Measurements from ENCODE around the gene LTBP3.

LTBP3 gene

GRCh38 chr11:65549096-65549495 is 9.1 kb downstream of the LTBP3 start:
- peak overlapping the region in 1 of 2 donors; percentile 49 for H3K4me3 Mint-ChIP-seq
- H3K27ac Mint-ChIP-seq: no peak overlapping the region
- H3K36me3 Mint-ChIP-seq (ENCODE audit: insufficient read depth): peaks cover 20% of the 10 kb centered on the region
- no peak for ATAC-seq (replicated peaks)
- peaks cover 44 to 51% of the 10 kb centered on the region in 2 donors for H3K4me1 Mint-ChIP-seq (ENCODE audit: low read depth in 2 of 2)
- no peaks in the 10 kb centered on the region for H3K27me3 Mint-ChIP-seq
- H3K9me3 Mint-ChIP-seq: no peaks in the 10 kb centered on the region
- DNase-seq: no peak

GRCh38 chr11:65548395-65548794 is 9.8 kb downstream of the LTBP3 start:
- DNase-seq (no peak), ATAC-seq (replicated peaks) (no peak)
- no peaks in the 10 kb centered on the region for H3K9me3 Mint-ChIP-seq
- H3K27ac Mint-ChIP-seq: peak overlapping the region; percentile 87 to 94
- H3K4me1 Mint-ChIP-seq (ENCODE audit: low read depth in 2 of 2): peaks cover 48 to 53% of the 10 kb centered on the region in 2 donors
- H3K27me3 Mint-ChIP-seq: no peaks in the 10 kb centered on the region
- peaks cover 20% of the 10 kb centered on the region for H3K36me3 Mint-ChIP-seq (ENCODE audit: insufficient read depth)
- peak overlapping the region; percentile 31 to 85 for H3K4me3 Mint-ChIP-seq

- ATAC-seq (replicated peaks) (peak; percentile 23), DNase-seq (peak in 2 of 3 experiments; percentile 56 to 64)
- Mint-ChIP-seq H3K4me1 (ENCODE audit: low read depth in 2 of 2) (peaks cover 46 to 49% of the 10 kb centered on the region in 2 donors), H3K4me3 (peak overlapping the region; percentile 83 to 85), H3K27me3 (no peaks in the 10 kb centered on the region), H3K36me3 (ENCODE audit: insufficient read depth) (peaks cover 18% of the 10 kb centered on the region), H3K27ac (peak overlapping the region; percentile 94 to 95), H3K9me3 (no peaks in the 10 kb centered on the region)
These were observed 10.6 kb downstream of the LTBP3 start for GRCh38 chr11:65547446-65548125.

DNA sequence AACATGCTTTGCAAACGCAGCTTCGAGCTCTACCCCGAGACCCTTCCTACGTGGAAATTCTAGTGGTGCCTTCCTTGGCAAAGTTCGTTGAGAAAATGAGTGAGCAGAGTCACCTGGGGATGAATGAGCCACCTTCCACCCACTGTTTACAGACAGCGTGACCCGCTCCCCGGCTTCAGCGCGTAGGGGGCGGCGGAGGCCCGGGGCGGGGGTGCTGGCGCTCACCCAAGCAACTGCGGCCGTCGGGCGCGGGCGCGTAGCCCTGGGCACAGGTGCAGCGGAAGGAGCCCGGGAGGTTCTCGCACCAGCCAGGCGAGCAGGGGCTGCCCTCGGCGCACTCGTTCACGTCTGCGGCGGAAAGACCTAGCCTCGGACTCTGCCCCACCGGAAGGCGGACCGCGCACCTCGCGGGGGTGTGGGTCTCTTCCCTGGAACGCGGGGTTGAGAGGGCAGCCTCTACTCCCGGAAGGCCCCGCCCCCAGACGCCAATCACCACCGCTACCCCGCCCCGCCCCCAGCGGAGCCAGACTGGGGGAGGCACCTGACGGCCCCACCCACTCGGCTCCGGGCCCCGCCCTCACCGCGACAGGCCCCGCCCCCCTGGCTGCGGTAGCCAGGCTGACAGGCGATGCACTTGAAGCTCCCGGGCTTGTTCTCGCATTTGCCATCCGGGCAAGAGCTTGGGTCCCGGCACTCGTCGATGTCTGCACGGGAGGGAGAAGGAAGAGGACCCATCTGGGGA is 11.8 kb downstream of the LTBP3 start:
- DNase-seq (peak; percentile 99 to 100 (median 99)), ATAC-seq (replicated peaks) (peak; percentile 83)
- peak overlapping the region; percentile 94 to 95 for H3K27ac Mint-ChIP-seq
- peaks cover 16% of the 10 kb centered on the region for H3K36me3 Mint-ChIP-seq (ENCODE audit: insufficient read depth)
- no peaks in the 10 kb centered on the region for H3K9me3 Mint-ChIP-seq
- H3K4me1 Mint-ChIP-seq (ENCODE audit: low read depth in 2 of 2): peaks cover 36 to 43% of the 10 kb centered on the region in 2 donors
- H3K4me3 Mint-ChIP-seq: peak overlapping the region; percentile 83 to 85
- H3K27me3 Mint-ChIP-seq: no peaks in the 10 kb centered on the region

GRCh38 chr11:65545853-65546216 is 12.3 kb downstream of the LTBP3 start:
- Mint-ChIP-seq H3K9me3 (no peaks in the 10 kb centered on the region), H3K36me3 (ENCODE audit: insufficient read depth) (peaks cover 13% of the 10 kb centered on the region), H3K27me3 (no peaks in the 10 kb centered on the region), H3K27ac (peak overlapping the region; percentile 94 to 95), H3K4me3 (peak overlapping the region; percentile 83 to 85), H3K4me1 (ENCODE audit: low read depth in 2 of 2) (peaks cover 35 to 42% of the 10 kb centered on the region in 2 donors)
- ATAC-seq (replicated peaks) (no peak), DNase-seq (no peak)

GRCh38 chr11:65542738-65543390 is 15.3 kb downstream of the LTBP3 start:
- DNase-seq: no peak
- Mint-ChIP-seq H3K4me3 (no peak overlapping the region), H3K27me3 (no peaks in the 10 kb centered on the region), H3K27ac (peak overlapping the region; percentile 22 to 27), H3K4me1 (ENCODE audit: low read depth in 2 of 2) (peaks cover 27 to 32% of the 10 kb centered on the region in 2 donors), H3K9me3 (no peaks in the 10 kb centered on the region), H3K36me3 (ENCODE audit: insufficient read depth) (peaks cover 22% of the 10 kb centered on the region)
- no peak for ATAC-seq (replicated peaks)

- Mint-ChIP-seq H3K27me3 (no peaks in the 10 kb centered on the region), H3K4me3 (peak overlapping the region; percentile 77 to 78), H3K4me1 (ENCODE audit: low read depth in 2 of 2) (peaks cover 19 to 23% of the 10 kb centered on the region in 2 donors), H3K36me3 (ENCODE audit: insufficient read depth) (peaks cover 22% of the 10 kb centered on the region), H3K27ac (peak overlapping the region; percentile 30 to 83), H3K9me3 (no peaks in the 10 kb centered on the region)
- no peak for ATAC-seq (replicated peaks)
- DNase-seq: no peak
These were observed 16.8 kb downstream of the LTBP3 start for GRCh38 chr11:65541093-65541982.

DNA sequence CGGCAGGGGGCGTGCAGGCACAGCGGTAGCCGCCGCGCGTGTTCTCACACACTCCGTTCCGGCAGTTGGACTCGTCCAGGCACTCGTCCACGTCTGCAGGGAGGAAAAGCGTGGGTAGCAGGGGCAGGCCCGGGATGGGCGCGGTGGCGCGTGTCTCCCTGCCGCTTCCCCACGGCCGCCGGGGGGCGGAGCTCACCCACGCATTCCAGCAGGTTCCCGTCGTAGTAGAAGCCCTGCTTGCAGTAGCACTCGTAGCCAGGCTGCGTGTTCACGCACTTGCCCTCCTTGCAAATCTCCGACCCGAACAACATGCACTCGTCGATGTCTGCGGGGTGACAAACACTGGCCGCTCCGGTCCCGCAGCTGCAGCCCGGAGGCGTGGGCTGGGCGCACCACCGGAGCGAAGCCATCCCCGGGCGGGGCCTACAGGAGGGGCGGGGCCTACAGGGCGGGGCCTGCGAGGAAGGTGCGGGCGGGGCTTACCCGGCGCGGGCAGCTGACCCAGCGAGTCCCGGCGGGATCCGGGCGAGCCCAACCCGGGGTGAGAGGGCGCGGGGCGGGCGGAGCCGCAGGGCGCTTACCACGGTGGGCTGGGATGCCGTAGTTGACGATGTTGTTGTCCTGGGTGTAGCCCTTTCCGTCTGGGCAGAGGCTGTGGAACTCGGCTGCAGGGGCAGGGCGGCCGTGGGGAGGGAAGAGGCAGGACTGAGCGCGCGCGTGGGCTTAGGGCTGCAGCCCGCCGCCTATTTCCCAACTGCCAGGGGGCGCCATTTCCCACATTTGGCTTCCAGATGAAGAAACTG is 17.7 kb downstream of the LTBP3 start:
- H3K27ac Mint-ChIP-seq: peak overlapping the region in 1 of 2 donors; percentile 83
- H3K36me3 Mint-ChIP-seq (ENCODE audit: insufficient read depth): peaks cover 22% of the 10 kb centered on the region
- no peaks in the 10 kb centered on the region for H3K27me3 Mint-ChIP-seq
- DNase-seq (peak; percentile 84 to 88 (median 86)), ATAC-seq (replicated peaks) (peak; percentile 80)
- H3K4me3 Mint-ChIP-seq: peak overlapping the region; percentile 77 to 78
- no peaks in the 10 kb centered on the region for H3K9me3 Mint-ChIP-seq
- H3K4me1 Mint-ChIP-seq (ENCODE audit: low read depth in 2 of 2): peaks cover 12 to 16% of the 10 kb centered on the region in 2 donors

DNA sequence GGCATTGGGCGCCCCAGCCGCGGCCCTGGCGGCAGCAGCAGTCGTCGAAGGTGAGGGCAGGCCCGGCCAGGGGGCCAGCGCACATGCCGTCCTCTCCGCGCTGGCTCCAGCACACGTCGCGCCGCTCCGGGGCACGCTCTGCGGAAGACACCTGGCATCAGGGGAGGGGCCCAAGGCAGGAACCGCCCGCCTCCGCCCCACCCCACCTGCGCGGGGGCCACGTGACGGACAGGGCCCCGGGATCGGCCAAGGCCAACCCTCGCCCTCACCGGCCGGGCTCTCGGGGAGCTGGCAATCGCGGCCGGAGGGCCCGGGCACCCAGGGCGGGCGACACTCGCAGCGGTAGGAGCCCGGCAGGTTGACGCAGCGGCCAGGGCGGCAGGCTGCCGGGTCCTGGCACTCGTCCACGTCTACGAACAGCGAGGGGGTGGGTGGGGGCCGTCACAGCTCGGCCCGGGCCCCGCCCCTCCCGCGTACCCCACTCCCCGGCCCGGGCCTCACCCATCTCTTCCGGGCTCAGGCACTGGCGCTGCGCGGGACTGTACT is 18.3 kb downstream of the LTBP3 start:
- Mint-ChIP-seq H3K9me3 (no peaks in the 10 kb centered on the region), H3K27ac (peak overlapping the region in 1 of 2 donors; percentile 83), H3K27me3 (no peaks in the 10 kb centered on the region), H3K36me3 (ENCODE audit: insufficient read depth) (peaks cover 28% of the 10 kb centered on the region), H3K4me3 (peak overlapping the region; percentile 77 to 78), H3K4me1 (ENCODE audit: low read depth in 2 of 2) (peaks cover 9 to 15% of the 10 kb centered on the region in 2 donors)
- ATAC-seq (replicated peaks) (peak; percentile 76), DNase-seq (no peak)

DNA sequence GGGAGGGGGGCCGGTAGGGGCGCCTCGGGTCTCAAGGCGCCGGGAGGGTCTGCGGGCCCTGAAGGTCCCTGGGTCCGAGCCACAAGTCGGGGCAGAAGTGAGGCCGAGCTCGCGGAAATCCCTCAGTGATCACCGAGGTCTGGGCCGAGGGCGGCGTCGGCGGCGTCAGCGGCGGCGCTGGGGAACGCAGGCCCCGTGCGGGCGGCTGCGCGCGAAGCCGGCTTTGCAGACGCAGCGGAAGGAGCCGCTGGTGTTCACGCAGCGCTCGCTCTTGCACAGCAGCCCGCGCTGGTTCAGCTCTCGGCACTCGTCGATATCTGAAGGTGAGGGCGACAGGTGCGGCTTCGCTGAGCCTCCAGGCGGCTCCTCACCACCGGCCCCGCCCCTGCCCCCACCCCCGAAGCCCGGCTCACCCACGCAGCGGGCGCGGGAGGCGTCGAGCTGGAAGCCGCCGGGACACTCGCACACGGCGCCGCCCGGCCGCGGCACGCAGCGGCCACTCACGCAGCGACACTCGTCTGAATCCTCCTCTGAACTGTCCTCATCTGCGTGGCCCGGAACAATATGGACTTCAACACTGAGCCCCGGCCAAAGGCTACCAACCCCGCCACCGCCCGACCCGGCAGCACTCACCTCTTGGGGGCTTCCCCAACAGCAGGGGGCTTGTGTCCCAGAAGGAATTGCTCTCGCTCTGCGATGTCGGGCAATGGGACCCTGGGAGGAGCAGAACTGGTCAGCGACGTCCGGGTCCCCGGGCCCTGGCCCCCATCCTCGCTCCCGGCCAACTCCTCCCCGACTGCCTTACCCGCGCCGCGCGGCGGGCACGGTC is 19.0 kb downstream of the LTBP3 start:
- Mint-ChIP-seq H3K9me3 (no peaks in the 10 kb centered on the region), H3K4me1 (ENCODE audit: low read depth in 2 of 2) (peaks cover 8 to 13% of the 10 kb centered on the region in 2 donors), H3K36me3 (ENCODE audit: insufficient read depth) (peaks cover 33% of the 10 kb centered on the region), H3K27me3 (no peaks in the 10 kb centered on the region), H3K4me3 (peak overlapping the region; percentile 25 to 31), H3K27ac (no peak overlapping the region)
- DNase-seq (no peak), ATAC-seq (replicated peaks) (no peak)

DNA sequence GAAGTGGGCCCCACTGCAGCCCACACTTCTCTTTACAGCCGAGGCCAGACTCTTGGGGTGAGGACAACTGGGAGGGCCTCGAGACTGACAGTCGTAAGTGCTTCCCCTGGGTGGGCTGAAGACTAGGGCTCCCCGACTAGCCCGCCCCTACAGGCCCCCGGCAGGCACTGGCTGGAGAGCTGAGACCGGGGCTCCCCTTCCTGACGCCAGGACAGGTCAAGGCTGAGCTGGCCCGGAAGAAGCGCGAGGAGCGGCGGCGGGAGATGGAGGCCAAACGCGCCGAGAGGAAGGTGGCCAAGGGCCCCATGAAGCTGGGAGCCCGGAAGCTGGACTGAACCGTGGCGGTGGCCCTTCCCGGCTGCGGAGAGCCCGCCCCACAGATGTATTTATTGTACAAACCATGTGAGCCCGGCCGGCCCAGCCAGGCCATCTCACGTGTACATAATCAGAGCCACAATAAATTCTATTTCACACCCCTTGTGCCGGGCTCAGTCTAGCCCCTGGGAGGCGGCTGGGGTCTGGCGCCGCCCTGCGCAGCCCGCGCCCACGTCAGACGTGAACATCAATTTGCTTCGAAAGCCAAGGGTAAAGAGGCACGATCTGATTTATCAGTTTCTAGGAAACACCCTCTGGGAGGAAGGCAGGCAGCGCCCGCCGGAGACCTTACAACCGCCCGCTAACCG is 19.8 kb downstream of the LTBP3 start:
- Mint-ChIP-seq H3K4me1 (ENCODE audit: low read depth in 2 of 2) (peaks cover 3 to 11% of the 10 kb centered on the region in 2 donors), H3K27ac (no peak overlapping the region), H3K9me3 (no peaks in the 10 kb centered on the region), H3K36me3 (ENCODE audit: insufficient read depth) (peaks cover 33% of the 10 kb centered on the region), H3K4me3 (peak overlapping the region; percentile 25 to 40), H3K27me3 (no peaks in the 10 kb centered on the region)
- no peak for DNase-seq
- ATAC-seq (replicated peaks): no peak

Measured in effector memory CD8-positive, alpha-beta T cell (primary cell).